HEK293 (cell line): ENCODE data around the gene EFNA2.

Experiments
- BCL6B ChIP-seq: fragments of 450-650 bp; formaldehyde crosslinking; IDR thresholded peaks from 2 replicates; pipeline ENCODE4 v1.5.1; 2017; ENCODE audit warnings: missing biosample characterization, missing genetic modification characterization
- GLIS1 ChIP-seq: fragments of 450-650 bp; formaldehyde crosslinking; IDR thresholded peaks from 2 replicates; pipeline ENCODE4 v1.5.1; 2016; ENCODE audit warnings: missing biosample characterization, missing genetic modification characterization
- MZF1 ChIP-seq: fragments of 450-650 bp; formaldehyde crosslinking; IDR thresholded peaks from 2 replicates; pipeline ENCODE4 v1.5.1; 2017; ENCODE audit warnings: missing biosample characterization, missing genetic modification characterization, borderline replicate concordance
- OVOL3 ChIP-seq: fragments of 450-650 bp; formaldehyde crosslinking; IDR thresholded peaks from 2 replicates; pipeline ENCODE4 v1.5.1; 2016; ENCODE audit warnings: missing biosample characterization, missing genetic modification characterization
- PATZ1 ChIP-seq: fragments of 450-650 bp; formaldehyde crosslinking; IDR thresholded peaks from 2 replicates; pipeline ENCODE4 v1.5.1; 2016; ENCODE audit warnings: missing biosample characterization, missing genetic modification characterization
- PBX3 ChIP-seq: sonication (generic); formaldehyde crosslinking; IDR thresholded peaks from 2 replicates; pipeline ENCODE4 v1.8.1; 2022; ENCODE audit warnings: mild to moderate bottlenecking, moderate library complexity, missing genetic modification reagents
- REST ChIP-seq: fragments of 450-650 bp; formaldehyde crosslinking; IDR thresholded peaks from 2 replicates; pipeline ENCODE4 v1.5.1; 2016; ENCODE audit warnings: missing biosample characterization, missing genetic modification characterization
- YY1 ChIP-seq: fragments of 450-650 bp; formaldehyde crosslinking; IDR thresholded peaks from 2 replicates; pipeline ENCODE4 v1.5.1; 2018; ENCODE audit warnings: missing biosample characterization, missing genetic modification characterization
- ZBTB1 ChIP-seq: fragments of 450-650 bp; formaldehyde crosslinking; IDR thresholded peaks from 2 replicates; pipeline ENCODE4 v1.5.1; 2016; ENCODE audit warnings: missing biosample characterization, missing genetic modification characterization
- ZNF24 ChIP-seq: fragments of 450-650 bp; formaldehyde crosslinking; IDR thresholded peaks from 2 replicates; pipeline ENCODE4 v1.5.1; 2016; ENCODE audit warnings: missing biosample characterization, missing genetic modification characterization
- ZNF423 ChIP-seq: fragments of 450-650 bp; formaldehyde crosslinking; IDR thresholded peaks from 2 replicates; pipeline ENCODE4 v1.5.1; 2016; ENCODE audit warnings: missing biosample characterization, missing genetic modification characterization
- ZNF433 ChIP-seq: fragments of 450-650 bp; formaldehyde crosslinking; IDR thresholded peaks from 2 replicates; pipeline ENCODE4 v1.5.1; 2016; ENCODE audit warnings: missing biosample characterization, missing genetic modification characterization, low read depth
- ZNF549 ChIP-seq: fragments of 450-650 bp; IDR thresholded peaks from 2 replicates; pipeline ENCODE4 v1.5.1; 2018; ENCODE audit warnings: missing biosample characterization, missing genetic modification characterization, mild to moderate bottlenecking, inconsistent platforms, moderate library complexity
- TF ChIP-seq, protein P1 (sequence below): fragments of 450-650 bp; formaldehyde crosslinking; IDR thresholded peaks from 2 replicates; pipeline ENCODE4 v1.5.1; 2016; ENCODE audit warnings: missing biosample characterization, missing genetic modification characterization

DNA sequence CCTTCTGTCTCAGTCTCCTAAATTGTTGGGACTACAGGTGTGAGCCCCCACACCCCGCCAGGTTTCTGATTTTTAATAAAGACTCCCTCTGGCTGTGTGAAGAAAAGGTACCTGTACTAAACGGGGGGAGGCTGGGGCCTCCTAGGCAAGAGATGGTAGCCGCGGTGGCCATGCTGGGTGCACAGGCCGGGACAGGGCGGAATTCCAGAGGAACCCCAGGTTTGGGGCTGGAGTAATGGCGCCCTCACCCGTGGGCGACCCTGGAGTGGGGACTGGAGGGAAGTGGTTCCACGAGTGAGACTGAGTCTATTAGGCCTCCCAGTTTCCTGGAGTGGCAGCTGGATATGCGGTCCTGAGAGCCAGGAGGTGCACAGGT is 46.3 kb upstream of the EFNA2 start:
- TF ChIP-seq ZNF433 (tag by site-specific recombination) (no peak), BCL6B (tag by site-specific recombination) (no peak), ZNF423 (tag by site-specific recombination) (no peak), YY1 (tag by site-specific recombination) (no peak), PATZ1 (tag by site-specific recombination) (no peak), OVOL3 (tag by site-specific recombination) (no peak), MZF1 (tag by site-specific recombination) (no peak), GLIS1 (tag by site-specific recombination) (no peak), ZNF24 (tag by site-specific recombination) (no peak), PBX3 (no peak), ZBTB1 (tag by site-specific recombination) (no peak), REST (tag by site-specific recombination) (no peak), ZNF549 (tag by site-specific recombination) (no peak)
- TF ChIP-seq, protein P1, sequence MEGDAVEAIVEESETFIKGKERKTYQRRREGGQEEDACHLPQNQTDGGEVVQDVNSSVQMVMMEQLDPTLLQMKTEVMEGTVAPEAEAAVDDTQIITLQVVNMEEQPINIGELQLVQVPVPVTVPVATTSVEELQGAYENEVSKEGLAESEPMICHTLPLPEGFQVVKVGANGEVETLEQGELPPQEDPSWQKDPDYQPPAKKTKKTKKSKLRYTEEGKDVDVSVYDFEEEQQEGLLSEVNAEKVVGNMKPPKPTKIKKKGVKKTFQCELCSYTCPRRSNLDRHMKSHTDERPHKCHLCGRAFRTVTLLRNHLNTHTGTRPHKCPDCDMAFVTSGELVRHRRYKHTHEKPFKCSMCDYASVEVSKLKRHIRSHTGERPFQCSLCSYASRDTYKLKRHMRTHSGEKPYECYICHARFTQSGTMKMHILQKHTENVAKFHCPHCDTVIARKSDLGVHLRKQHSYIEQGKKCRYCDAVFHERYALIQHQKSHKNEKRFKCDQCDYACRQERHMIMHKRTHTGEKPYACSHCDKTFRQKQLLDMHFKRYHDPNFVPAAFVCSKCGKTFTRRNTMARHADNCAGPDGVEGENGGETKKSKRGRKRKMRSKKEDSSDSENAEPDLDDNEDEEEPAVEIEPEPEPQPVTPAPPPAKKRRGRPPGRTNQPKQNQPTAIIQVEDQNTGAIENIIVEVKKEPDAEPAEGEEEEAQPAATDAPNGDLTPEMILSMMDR (tag by site-specific recombination) = no peak
